Measurements from ENCODE around the gene EMC8.
"Not testable (repeated sequence)": the region's sequence is repeated elsewhere in the genome, so short reads cannot be mapped to it uniquely, and the experiment has no call there.

The EMC8 gene

GRCh38 chr16:85799497-85800320 lies at the start of gene EMC8, which contains the start of gene COX4I1:
Gene EMC8 (minus strand): TSS chr16:85799544. CDS start chr16:85799295, 249 bp downstream.
Gene COX4I1 (plus strand): TSS chr16:85799695. CDS start chr16:85801206, 1,511 bp downstream.
- DNase-seq (ENCODE audit: low read depth): peak; percentile 87

GRCh38 chr16:85848986-85849385 lies 49.6 kb upstream of the EMC8 start:
- DNase-seq (ENCODE audit: low read depth): no peak

GRCh38 chr16:85847681-85848601 lies 48.6 kb upstream of the EMC8 start:
- no peak for DNase-seq (ENCODE audit: low read depth)

- DNase-seq (ENCODE audit: low read depth): no peak
Observed at GRCh38 chr16:85847036-85847435, 47.7 kb upstream of the EMC8 start.

GRCh38 chr16:85846461-85846860 lies 47.1 kb upstream of the EMC8 start:
- no peak for DNase-seq (ENCODE audit: low read depth)

- DNase-seq (ENCODE audit: low read depth): no peak
Observed at GRCh38 chr16:85845266-85845665, 45.9 kb upstream of the EMC8 start.

- DNase-seq (ENCODE audit: low read depth): no peak
Observed at GRCh38 chr16:85844786-85845185, 45.4 kb upstream of the EMC8 start.

- no peak for DNase-seq (ENCODE audit: low read depth)
Observed at GRCh38 chr16:85844169-85844481, 44.8 kb upstream of the EMC8 start.

- no peak for DNase-seq (ENCODE audit: low read depth)
Observed at GRCh38 chr16:85843471-85844168, 44.3 kb upstream of the EMC8 start.

- DNase-seq (ENCODE audit: low read depth): no peak
Observed at GRCh38 chr16:85842848-85843247, 43.5 kb upstream of the EMC8 start.

- no peak for DNase-seq (ENCODE audit: low read depth)
Observed at GRCh38 chr16:85842435-85842834, 43.1 kb upstream of the EMC8 start.

GRCh38 chr16:85840801-85841200 lies 41.5 kb upstream of the EMC8 start:
- DNase-seq (ENCODE audit: low read depth): no peak

- no peak for DNase-seq (ENCODE audit: low read depth)
Observed at GRCh38 chr16:85840395-85840794, 41.1 kb upstream of the EMC8 start.

- DNase-seq (ENCODE audit: low read depth): no peak
Observed at GRCh38 chr16:85839681-85840240, 40.4 kb upstream of the EMC8 start.

- DNase-seq (ENCODE audit: low read depth): no peak
Observed at GRCh38 chr16:85838876-85839585, 39.7 kb upstream of the EMC8 start.

- no peak for DNase-seq (ENCODE audit: low read depth)
Observed at GRCh38 chr16:85838381-85838780, 39.0 kb upstream of the EMC8 start.

GRCh38 chr16:85837654-85838053 lies 38.3 kb upstream of the EMC8 start:
- DNase-seq (ENCODE audit: low read depth): not testable (repeated sequence)

GRCh38 chr16:85836706-85837582 lies 37.6 kb upstream of the EMC8 start:
- no peak for DNase-seq (ENCODE audit: low read depth)

- DNase-seq (ENCODE audit: low read depth): no peak
Observed at GRCh38 chr16:85835956-85836705, 36.8 kb upstream of the EMC8 start.
